GM12878 (cell line): ENCODE measurements around the gene TMEM120B. TPM values are rescaled to one million over a fixed set of nuclear protein-coding genes. Genes with fewer than 3 reads are reported as not detected.
A peak's percentile ranks its signal among the peaks of the same experiment; 100 is the strongest.

ENCODE experiments used
- BHLHE40 ChIP-seq, 2 experiments: fragments of 450-650 bp in 1 of 2; IDR thresholded peaks; 2 replicates each; pipeline ENCODE4 v1.6.1; 2011 to 2017; ENCODE audit warnings: low read depth in 2 of 2, borderline replicate concordance in 1 of 2, improper control_type of control experiment in 1 of 2, low read length in 1 of 2, mild to moderate bottlenecking in 1 of 2
- CHD2 ChIP-seq: IDR thresholded peaks from 2 replicates; pipeline ENCODE4 v1.6.1; 2011; ENCODE audit warnings: low read depth, low read length, improper control_type of control experiment, borderline replicate concordance
- E4F1 ChIP-seq: fragments of 450-650 bp; IDR thresholded peaks from 2 replicates; pipeline ENCODE4 v1.6.1; 2018; ENCODE audit warnings: borderline replicate concordance, mild to moderate bottlenecking; ENCODE audit not compliant: partially characterized antibody
- EGR1 ChIP-seq, 2 experiments: IDR thresholded peaks; 1 replicate in 1 of 2; 2 replicates in 1 of 2; pipeline ENCODE4 v1.6.1; 2011 to 2012; ENCODE audit warnings: low read depth in 2 of 2, low read length in 2 of 2, borderline replicate concordance in 1 of 2, mild to moderate bottlenecking in 1 of 2, moderate library complexity in 1 of 2
- FOS ChIP-seq: IDR thresholded peaks from 3 replicates; pipeline ENCODE4 v1.6.1; 2011; ENCODE audit warnings: borderline replicate concordance; ENCODE audit not compliant: insufficient read length; ENCODE audit errors: extremely low read depth
- HSF1 ChIP-seq: fragments of 150-350 bp; IDR thresholded peaks from 2 replicates; pipeline ENCODE4 v1.6.1; 2014; ENCODE audit warnings: mild to moderate bottlenecking, low read depth, low read length
- LARP7 ChIP-seq: fragments of 450-650 bp; IDR thresholded peaks from 2 replicates; pipeline ENCODE4 v1.6.1; 2017; ENCODE audit warnings: mild to moderate bottlenecking
- MEF2B ChIP-seq: fragments of 450-650 bp; IDR thresholded peaks from 2 replicates; pipeline ENCODE4 v1.6.1; 2018; ENCODE audit warnings: mild to moderate bottlenecking, moderate library complexity; ENCODE audit not compliant: partially characterized antibody, poor library complexity, severe bottlenecking
- NFIC ChIP-seq: IDR thresholded peaks from 2 replicates; pipeline ENCODE4 v1.6.1; 2012; ENCODE audit warnings: low read depth, mild to moderate bottlenecking, inconsistent platforms, low read length, moderate library complexity
- NRF1 ChIP-seq: conservative IDR thresholded peaks from 2 replicates; pipeline ENCODE4 v1.6.1; 2011; ENCODE audit warnings: mild to moderate bottlenecking, low read depth, low read length, improper control_type of control experiment
- POLR2AphosphoS5 ChIP-seq: IDR thresholded peaks from 2 replicates; pipeline ENCODE4 v1.6.1; 2011; ENCODE audit warnings: mild to moderate bottlenecking, low read length, inconsistent platforms
- RB1 ChIP-seq: fragments of 450-650 bp; formaldehyde crosslinking; IDR thresholded peaks from 2 replicates; pipeline ENCODE4 v1.6.1; 2017; ENCODE audit warnings: mild to moderate bottlenecking, borderline replicate concordance
- RFX5 ChIP-seq: IDR thresholded peaks from 2 replicates; pipeline ENCODE4 v1.6.1; 2011; ENCODE audit warnings: low read depth, low read length, improper control_type of control experiment
- YY1 ChIP-seq: IDR thresholded peaks from 2 replicates; pipeline ENCODE4 v1.6.1; 2011; ENCODE audit warnings: low read depth, mild to moderate bottlenecking, low read length
- ZNF622 ChIP-seq: fragments of 450-650 bp; IDR thresholded peaks from 2 replicates; pipeline ENCODE4 v1.6.1; 2017; ENCODE audit warnings: mild to moderate bottlenecking, inconsistent platforms
- polyA plus RNA-seq, 11 experiments: library from polyadenylated mRNA; depleted of rRNA in 4 of 11; unstranded in 6 of 11; stranded (reverse) in 5 of 11; fragments of >200 nt; fragmentation: Nextera tagmentation in 4 of 11; fragmentation: Illumina TruSeq in 1 of 11; extraction: Ambion mirVana in 4 of 11; extraction: Trizol in 1 of 11; gene quantifications; 1 replicate in 1 of 11; 2 replicates in 10 of 11; pipeline versions ENCODE4 v1.2.1 to v1.2.3, GENCODE V29; 2011 to 2016; ENCODE audit warnings: inconsistent platforms in 2 of 11, missing spikeins in 2 of 11, low read depth in 1 of 11
- total RNA-seq, 4 experiments: library from RNA; depleted of rRNA in 3 of 4; stranded (reverse); fragments of >200 nt in 3 of 4; fragmentation: Illumina TruSeq in 1 of 4; extraction: Trizol in 1 of 4; gene quantifications; 2 replicates each; pipeline versions ENCODE4 v1.2.1 to v1.2.3, GENCODE V29; 2013 to 2021
- TF ChIP-seq, protein P1 (sequence below): IDR thresholded peaks from 2 replicates; pipeline ENCODE4 v1.6.1; 2011; ENCODE audit warnings: borderline replicate concordance, low read depth, mild to moderate bottlenecking, moderate library complexity, low read length; ENCODE audit not compliant: insufficient read depth, poor library complexity, severe bottlenecking
- TF ChIP-seq, protein P2 (sequence below): IDR thresholded peaks from 2 replicates; pipeline ENCODE4 v1.6.1; 2011; ENCODE audit warnings: low read depth, mild to moderate bottlenecking, low read length, moderate library complexity, borderline replicate concordance; ENCODE audit errors: extremely low read depth
- TF ChIP-seq, protein P3 (sequence below): fragments of 450-650 bp; formaldehyde crosslinking; IDR thresholded peaks from 2 replicates; pipeline ENCODE4 v1.4.0; 2020; ENCODE audit warnings: mild to moderate bottlenecking, moderate library complexity

The TMEM120B gene
- total and polyA plus RNA-seq, 10 of the 15 experiments (the other 5 are each of a cell fraction or from before 2014, with no cell fraction given), result 4.0 to 26.2 (median 9.2) TPM

GRCh38 chr12:121802843-121803698 lies 90.5 kb downstream of the TMEM120B start (continued):
- TF ChIP-seq, protein P1, sequence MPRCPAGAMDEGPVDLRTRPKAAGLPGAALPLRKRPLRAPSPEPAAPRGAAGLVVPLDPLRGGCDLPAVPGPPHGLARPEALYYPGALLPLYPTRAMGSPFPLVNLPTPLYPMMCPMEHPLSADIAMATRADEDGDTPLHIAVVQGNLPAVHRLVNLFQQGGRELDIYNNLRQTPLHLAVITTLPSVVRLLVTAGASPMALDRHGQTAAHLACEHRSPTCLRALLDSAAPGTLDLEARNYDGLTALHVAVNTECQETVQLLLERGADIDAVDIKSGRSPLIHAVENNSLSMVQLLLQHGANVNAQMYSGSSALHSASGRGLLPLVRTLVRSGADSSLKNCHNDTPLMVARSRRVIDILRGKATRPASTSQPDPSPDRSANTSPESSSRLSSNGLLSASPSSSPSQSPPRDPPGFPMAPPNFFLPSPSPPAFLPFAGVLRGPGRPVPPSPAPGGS, result peak; percentile 46
- no peak for TF ChIP-seq ZNF622
- TF ChIP-seq, protein P2, sequence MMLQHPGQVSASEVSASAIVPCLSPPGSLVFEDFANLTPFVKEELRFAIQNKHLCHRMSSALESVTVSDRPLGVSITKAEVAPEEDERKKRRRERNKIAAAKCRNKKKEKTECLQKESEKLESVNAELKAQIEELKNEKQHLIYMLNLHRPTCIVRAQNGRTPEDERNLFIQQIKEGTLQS, result no peak
- no peak for TF ChIP-seq RB1
- peak; percentile 94 for TF ChIP-seq YY1
- TF ChIP-seq MEF2B, result peak; percentile 28
- TF ChIP-seq RFX5, result no peak
- no peak for TF ChIP-seq LARP7
- peak; percentile 6 to 14; a peak in 1 of 4 replicates for TF ChIP-seq BHLHE40 (IDR thresholded peaks at IDR 0.05; ENCODE audit: borderline replicate concordance in 1 of 2, low read depth in 2 of 2, low read length in 1 of 2)
- peak; percentile 99 for TF ChIP-seq POLR2AphosphoS5
- TF ChIP-seq FOS, result no peak
- TF ChIP-seq EGR1 (IDR thresholded peaks at IDR 0.05; ENCODE audit: borderline replicate concordance in 1 of 2, low read depth in 2 of 2, low read length in 2 of 2), result no peak
- no peak for TF ChIP-seq NFIC
- TF ChIP-seq E4F1, result peak; percentile 6
- TF ChIP-seq NRF1, result no peak
- TF ChIP-seq, protein P3, sequence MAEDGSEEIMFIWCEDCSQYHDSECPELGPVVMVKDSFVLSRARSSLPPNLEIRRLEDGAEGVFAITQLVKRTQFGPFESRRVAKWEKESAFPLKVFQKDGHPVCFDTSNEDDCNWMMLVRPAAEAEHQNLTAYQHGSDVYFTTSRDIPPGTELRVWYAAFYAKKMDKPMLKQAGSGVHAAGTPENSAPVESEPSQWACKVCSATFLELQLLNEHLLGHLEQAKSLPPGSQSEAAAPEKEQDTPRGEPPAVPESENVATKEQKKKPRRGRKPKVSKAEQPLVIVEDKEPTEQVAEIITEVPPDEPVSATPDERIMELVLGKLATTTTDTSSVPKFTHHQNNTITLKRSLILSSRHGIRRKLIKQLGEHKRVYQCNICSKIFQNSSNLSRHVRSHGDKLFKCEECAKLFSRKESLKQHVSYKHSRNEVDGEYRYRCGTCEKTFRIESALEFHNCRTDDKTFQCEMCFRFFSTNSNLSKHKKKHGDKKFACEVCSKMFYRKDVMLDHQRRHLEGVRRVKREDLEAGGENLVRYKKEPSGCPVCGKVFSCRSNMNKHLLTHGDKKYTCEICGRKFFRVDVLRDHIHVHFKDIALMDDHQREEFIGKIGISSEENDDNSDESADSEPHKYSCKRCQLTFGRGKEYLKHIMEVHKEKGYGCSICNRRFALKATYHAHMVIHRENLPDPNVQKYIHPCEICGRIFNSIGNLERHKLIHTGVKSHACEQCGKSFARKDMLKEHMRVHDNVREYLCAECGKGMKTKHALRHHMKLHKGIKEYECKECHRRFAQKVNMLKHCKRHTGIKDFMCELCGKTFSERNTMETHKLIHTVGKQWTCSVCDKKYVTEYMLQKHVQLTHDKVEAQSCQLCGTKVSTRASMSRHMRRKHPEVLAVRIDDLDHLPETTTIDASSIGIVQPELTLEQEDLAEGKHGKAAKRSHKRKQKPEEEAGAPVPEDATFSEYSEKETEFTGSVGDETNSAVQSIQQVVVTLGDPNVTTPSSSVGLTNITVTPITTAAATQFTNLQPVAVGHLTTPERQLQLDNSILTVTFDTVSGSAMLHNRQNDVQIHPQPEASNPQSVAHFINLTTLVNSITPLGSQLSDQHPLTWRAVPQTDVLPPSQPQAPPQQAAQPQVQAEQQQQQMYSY (CRISPR knock-in tag), result no peak
- TF ChIP-seq HSF1, result no peak
- peak; percentile 91 for TF ChIP-seq CHD2
